K562 (cell line): ENCODE results near the gene LRFN3. TPM values are rescaled to one million over a fixed set of nuclear protein-coding genes. Genes with fewer than 3 reads are reported as not detected.
A peak's percentile ranks its signal among the peaks of the same experiment; 100 is the strongest.

Experiments used
- ATF6 ChIP-seq: sonication (generic); formaldehyde crosslinking; IDR thresholded peaks from 2 replicates; pipeline ENCODE4 v1.4.0; 2020; ENCODE audit warnings: mild to moderate bottlenecking, missing genetic modification reagents
- BHLHE40 ChIP-seq: IDR thresholded peaks from 2 replicates; pipeline ENCODE4 v1.6.1; 2011; ENCODE audit warnings: low read length, improper control_type of control experiment
- CEBPG ChIP-seq, 3 experiments: fragments of 200-800 bp in 1 of 3; sonication (Bioruptor generic) in 1 of 3; sonication (generic) in 1 of 3; formaldehyde crosslinking in 1 of 3; IDR thresholded peaks in 2 of 3; conservative IDR thresholded peaks in 1 of 3; 2 replicates each; pipeline versions ENCODE4 v1.6.1 to v1.8.0; 2016 to 2022; ENCODE audit warnings: missing compliant biosample characterization in 2 of 3, missing genetic modification characterization in 2 of 3, mild to moderate bottlenecking in 1 of 3, missing genetic modification reagents in 1 of 3
- CHD2 ChIP-seq: IDR thresholded peaks from 2 replicates; pipeline ENCODE4 v1.6.1; 2011; ENCODE audit warnings: low read depth, low read length
- CREB1 ChIP-seq, 2 experiments: sonication (generic) in 1 of 2; formaldehyde crosslinking in 1 of 2; IDR thresholded peaks; 2 replicates each; pipeline versions ENCODE4 v1.6.1 to v1.8.0; 2012 to 2022; ENCODE audit warnings: inconsistent platforms in 1 of 2, mild to moderate bottlenecking in 1 of 2, missing genetic modification reagents in 1 of 2, moderate library complexity in 1 of 2
- EP300 ChIP-seq: IDR thresholded peaks from 2 replicates; pipeline ENCODE4 v1.6.1; 2012; ENCODE audit warnings: low read length, improper control_type of control experiment
- ERF ChIP-seq: fragments of 450-650 bp; formaldehyde crosslinking; IDR thresholded peaks from 2 replicates; pipeline ENCODE4 v1.4.0; 2020; ENCODE audit warnings: mild to moderate bottlenecking, mixed read lengths
- FIP1L1 ChIP-seq: fragments of 200-400 bp; formaldehyde crosslinking; IDR thresholded peaks from 2 replicates; pipeline ENCODE4 v1.6.1; 2018; ENCODE audit warnings: mild to moderate bottlenecking, low read depth, low read length; ENCODE audit not compliant: poor library complexity, severe bottlenecking
- KLF13 ChIP-seq: fragments of 450-650 bp; IDR thresholded peaks from 2 replicates; pipeline ENCODE4 v1.6.1; 2016; ENCODE audit warnings: missing genetic modification characterization, low read depth, mild to moderate bottlenecking, missing compliant biosample characterization, moderate library complexity, borderline replicate concordance
- KLF16 ChIP-seq: IDR thresholded peaks from 2 replicates; pipeline ENCODE4 v1.6.1; 2016; ENCODE audit warnings: antibody characterized with exemption
- MAX ChIP-seq: sonication (generic); formaldehyde crosslinking; IDR thresholded peaks from 2 replicates; pipeline ENCODE4 v1.9.0; 2022; ENCODE audit warnings: mild to moderate bottlenecking, missing genetic modification reagents
- PHF8 ChIP-seq: fragments of 200-600 bp; sonication (generic); IDR thresholded peaks from 2 replicates; pipeline ENCODE4 v1.6.1; 2012; ENCODE audit warnings: mixed run types, mild to moderate bottlenecking, inconsistent platforms, low read length, moderate library complexity, borderline replicate concordance
- POLR2B ChIP-seq: fragments of 450-650 bp; IDR thresholded peaks from 2 replicates; pipeline ENCODE4 v1.6.1; 2018; ENCODE audit warnings: low read depth; ENCODE audit not compliant: partially characterized antibody
- RNF2 ChIP-seq: sonication (generic); IDR thresholded peaks from 2 replicates; pipeline ENCODE4 v1.6.1; 2016
- SUPT5H ChIP-seq: fragments of 450-650 bp; IDR thresholded peaks from 2 replicates; pipeline ENCODE4 v1.6.1; 2016
- TAF15 ChIP-seq: fragments of 200-400 bp; formaldehyde crosslinking; IDR thresholded peaks from 2 replicates; pipeline ENCODE4 v1.6.1; 2017; ENCODE audit warnings: mild to moderate bottlenecking, low read depth, low read length, moderate library complexity
- TAL1 ChIP-seq: fragments of 450-650 bp; IDR thresholded peaks from 2 replicates; pipeline ENCODE4 v1.6.1; 2016; ENCODE audit warnings: mild to moderate bottlenecking
- ZBTB9 ChIP-seq: fragments of 450-650 bp; formaldehyde crosslinking; IDR thresholded peaks from 2 replicates; pipeline ENCODE4 v1.4.0; 2020; ENCODE audit warnings: mild to moderate bottlenecking, moderate library complexity
- ZC3H8 ChIP-seq: fragments of 450-650 bp; IDR thresholded peaks from 2 replicates; pipeline ENCODE4 v1.6.1; 2017
- ZKSCAN1 ChIP-seq: fragments of 150-350 bp; IDR thresholded peaks from 2 replicates; pipeline ENCODE4 v1.6.1; 2016; ENCODE audit warnings: low read depth, low read length
- ZNF263 ChIP-seq: sonication (generic); formaldehyde crosslinking; IDR thresholded peaks from 2 replicates; pipeline ENCODE4 v1.8.0; 2022; ENCODE audit warnings: mild to moderate bottlenecking, missing genetic modification reagents, borderline replicate concordance
- polyA plus RNA-seq, 8 experiments: library from polyadenylated mRNA; depleted of rRNA in 4 of 8; stranded (reverse) in 5 of 8; unstranded in 3 of 8; fragments of >200 nt; fragmentation: Nextera tagmentation in 2 of 8; fragmentation: Illumina TruSeq in 1 of 8; extraction: Ambion mirVana in 2 of 8; extraction: Trizol in 1 of 8; gene quantifications; 2 replicates each; pipeline versions ENCODE4 v1.2.1 to v1.2.3, GENCODE V29; 2011 to 2014; ENCODE audit warnings: inconsistent platforms in 1 of 8, missing spikeins in 1 of 8
- total RNA-seq, 7 experiments: library from RNA; depleted of rRNA in 6 of 7; stranded (reverse); fragments of >200 nt in 6 of 7; fragmentation: Illumina TruSeq in 2 of 7; extraction: Trizol in 2 of 7; gene quantifications; 2 replicates each; pipeline versions ENCODE4 v1.2.1 to v1.2.3, GENCODE V29; 2011 to 2021; ENCODE audit warnings: low replicate concordance in 1 of 7
- TF ChIP-seq, protein P1 (sequence below): sonication (generic); formaldehyde crosslinking; IDR thresholded peaks from 2 replicates; pipeline ENCODE4 v1.8.1; 2023; ENCODE audit warnings: mild to moderate bottlenecking, missing genetic modification reagents, moderate library complexity

The LRFN3 gene
- total and polyA plus RNA-seq, 9 of the 15 experiments (the other 6 are each of a cell fraction or from before 2014, with no cell fraction given), result 0.03 to 0.12 (median 0.11) TPM; not detected in 6

- TF ChIP-seq ATF6 (CRISPR knock-in tag) (no peak), PHF8 (peak; percentile 76; the same call in 1 of the 2 replicates), ZNF263 (CRISPR knock-in tag) (peak; percentile 95), EP300 (peak; percentile 8; the same call in 1 of the 2 replicates), MAX (CRISPR knock-in tag) (peak; percentile 93), TAF15 (no peak), RNF2 (0 out of 2 replicates have a peak, but pooled peaks have one; percentile 46), CEBPG (CRISPR knock-in tag; IDR thresholded peaks at IDR 0.05) (no peak), CEBPG (tag; conservative IDR thresholded peaks at IDR 0.05 in 1 of 2, IDR thresholded peaks at IDR 0.05 in 1 of 2) (no peak), CHD2 (peak; percentile 97), FIP1L1 (peak; percentile 54), KLF16 (peak; percentile 14; the same call in 1 of the 2 replicates), CREB1 (IDR thresholded peaks at IDR 0.05) (peak; percentile 68; the same call in 1 of the 2 replicates), CREB1 (CRISPR knock-in tag; IDR thresholded peaks at IDR 0.05) (peak; percentile 84), BHLHE40 (peak; percentile 43; the same call in 1 of the 2 replicates), KLF13 (tag) (peak; percentile 92; the same call in 1 of the 2 replicates), ERF (no peak), POLR2B (peak; percentile 69), TAL1 (no peak), ZKSCAN1 (peak; percentile 22; the same call in 1 of the 2 replicates), SUPT5H (peak; percentile 67), ZBTB9 (CRISPR knock-in tag) (peak; percentile 68; the same call in 1 of the 2 replicates), ZC3H8 (no peak)
- TF ChIP-seq, protein P1, sequence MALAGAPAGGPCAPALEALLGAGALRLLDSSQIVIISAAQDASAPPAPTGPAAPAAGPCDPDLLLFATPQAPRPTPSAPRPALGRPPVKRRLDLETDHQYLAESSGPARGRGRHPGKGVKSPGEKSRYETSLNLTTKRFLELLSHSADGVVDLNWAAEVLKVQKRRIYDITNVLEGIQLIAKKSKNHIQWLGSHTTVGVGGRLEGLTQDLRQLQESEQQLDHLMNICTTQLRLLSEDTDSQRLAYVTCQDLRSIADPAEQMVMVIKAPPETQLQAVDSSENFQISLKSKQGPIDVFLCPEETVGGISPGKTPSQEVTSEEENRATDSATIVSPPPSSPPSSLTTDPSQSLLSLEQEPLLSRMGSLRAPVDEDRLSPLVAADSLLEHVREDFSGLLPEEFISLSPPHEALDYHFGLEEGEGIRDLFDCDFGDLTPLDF, result peak; percentile 62; the same call in 1 of the 2 replicates
Observed at GRCh38 chr19:35931161-35931873, 4.9 kb upstream of the LRFN3 start (continued).
